HUES48 (cell line): ENCODE measurements around the gene S100A7A.

ENCODE experiments used
- H3K27ac ChIP-seq: one replicate; pipeline ENCODE4 v1.7.0; 2013; ENCODE audit warnings: low read depth, low read length, inconsistent platforms
- H3K27me3 ChIP-seq: 2 replicates; pipeline ENCODE4 v1.6.1; 2013; ENCODE audit warnings: mild to moderate bottlenecking, low read length; ENCODE audit not compliant: control insufficient read depth, insufficient read depth
- H3K36me3 ChIP-seq: 2 replicates; pipeline ENCODE4 v1.6.1; 2013; ENCODE audit warnings: low read length; ENCODE audit not compliant: control insufficient read depth, insufficient read depth
- H3K4me1 ChIP-seq: 2 replicates; pipeline ENCODE4 v1.6.1; 2013; ENCODE audit warnings: mild to moderate bottlenecking, low read length; ENCODE audit not compliant: control insufficient read depth, insufficient read depth
- H3K4me3 ChIP-seq: 2 replicates; pipeline ENCODE4 v1.5.1; 2013; ENCODE audit warnings: mild to moderate bottlenecking, low read depth, low read length
- H3K9ac ChIP-seq: 2 replicates; pipeline ENCODE4 v1.6.1; 2013; ENCODE audit warnings: mild to moderate bottlenecking, low read depth, low read length, moderate library complexity
- H3K9me3 ChIP-seq: 2 replicates; pipeline ENCODE4 v1.6.1; 2013; ENCODE audit warnings: low read length; ENCODE audit not compliant: control insufficient read depth, insufficient read depth

The S100A7A gene

DNA sequence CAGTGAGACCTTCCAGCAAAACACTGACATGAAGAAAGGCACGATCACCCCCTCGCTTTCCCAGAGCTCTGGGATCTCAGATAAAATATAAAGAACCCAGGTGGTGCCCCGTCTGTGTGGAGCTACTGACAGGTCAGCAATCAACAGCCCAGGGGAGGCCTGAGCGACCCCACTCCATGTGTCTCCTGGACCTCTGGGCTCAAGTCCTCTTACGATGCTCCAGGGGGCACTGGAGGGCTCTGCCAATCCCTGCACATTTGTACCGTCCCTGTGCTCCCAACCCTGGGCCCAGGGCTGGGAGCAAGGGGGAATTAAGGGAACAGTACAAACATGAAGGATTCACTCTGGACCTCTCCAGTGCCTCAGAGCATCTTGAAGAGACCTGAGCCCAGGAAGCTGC lies 12.5 kb downstream of the S100A7A start:
- Histone ChIP-seq H3K9ac (no peak overlapping the region), H3K36me3 (no peaks in the 10 kb centered on the region), H3K27me3 (no peaks in the 10 kb centered on the region), H3K4me1 (no peaks in the 10 kb centered on the region), H3K27ac (no peak overlapping the region), H3K4me3 (no peak overlapping the region), H3K9me3 (no peaks in the 10 kb centered on the region)

DNA sequence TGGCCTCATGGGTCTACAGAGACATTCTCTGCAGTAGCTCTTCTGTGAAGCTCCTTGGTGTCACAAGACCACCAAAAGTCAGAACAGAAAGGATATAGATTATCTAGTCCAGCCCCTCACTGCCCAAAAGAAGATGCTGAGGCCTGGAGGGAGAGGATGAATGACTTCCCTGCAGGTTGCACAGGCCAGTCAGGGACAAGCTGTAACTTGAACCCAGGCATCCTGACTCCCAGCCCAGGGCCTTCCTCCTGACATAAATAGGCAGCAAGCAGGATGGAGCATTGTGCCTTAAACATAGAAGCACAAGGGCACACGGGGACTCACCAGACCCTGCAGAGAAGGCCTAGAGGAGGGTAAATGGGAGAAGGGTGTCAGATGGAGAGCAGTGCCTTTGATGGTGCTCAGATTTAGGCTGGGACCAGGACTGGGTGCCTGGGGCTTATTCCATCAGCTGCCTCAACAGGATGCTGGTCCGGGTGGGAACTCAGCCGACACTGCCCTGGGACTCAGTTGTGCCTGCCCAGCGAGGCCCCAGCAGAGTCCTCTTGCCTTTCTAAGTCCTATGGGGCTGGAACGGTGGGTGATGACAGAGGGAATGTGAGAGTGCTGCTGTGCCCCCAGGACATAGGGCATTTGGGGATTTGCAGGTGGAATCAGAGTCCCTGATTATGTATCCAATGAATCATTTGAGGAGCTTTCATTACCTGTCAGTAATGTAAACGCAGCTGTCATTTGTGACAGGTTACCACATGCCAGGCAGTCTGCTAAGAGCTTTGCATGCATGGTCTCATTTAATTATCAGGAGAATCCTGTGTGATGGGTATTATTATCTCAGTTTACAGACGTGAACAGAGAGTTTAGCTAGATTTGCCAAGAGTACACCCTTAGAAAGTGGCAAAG lies 13.2 kb downstream of the S100A7A start:
- Histone ChIP-seq H3K4me1 (no peaks in the 10 kb centered on the region), H3K36me3 (no peaks in the 10 kb centered on the region), H3K4me3 (no peak overlapping the region), H3K27ac (no peak overlapping the region), H3K27me3 (no peaks in the 10 kb centered on the region), H3K9me3 (no peaks in the 10 kb centered on the region), H3K9ac (no peak overlapping the region)

DNA sequence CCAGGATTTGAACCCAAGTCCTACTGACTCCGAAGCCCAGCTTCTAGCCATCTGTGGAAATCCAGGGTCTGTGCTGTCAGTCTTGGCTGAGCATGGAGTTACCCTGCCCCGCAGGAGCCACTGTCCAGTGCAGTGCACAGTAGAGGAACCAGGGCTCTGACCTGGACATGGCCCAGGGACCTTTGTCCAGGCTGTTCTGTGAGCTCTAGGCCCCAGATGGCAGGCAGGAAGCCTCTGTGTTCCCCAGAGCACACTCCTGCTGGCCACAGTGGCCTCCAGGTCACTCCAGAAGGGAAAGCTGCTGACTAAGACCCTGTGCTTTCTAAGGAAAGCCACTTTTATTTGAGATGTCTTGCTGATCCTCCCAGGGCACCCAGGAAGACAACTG lies 13.8 kb downstream of the S100A7A start:
- Histone ChIP-seq H3K36me3 (no peaks in the 10 kb centered on the region), H3K27me3 (no peaks in the 10 kb centered on the region), H3K4me3 (no peak overlapping the region), H3K9me3 (no peaks in the 10 kb centered on the region), H3K4me1 (no peaks in the 10 kb centered on the region), H3K27ac (no peak overlapping the region), H3K9ac (no peak overlapping the region)

DNA sequence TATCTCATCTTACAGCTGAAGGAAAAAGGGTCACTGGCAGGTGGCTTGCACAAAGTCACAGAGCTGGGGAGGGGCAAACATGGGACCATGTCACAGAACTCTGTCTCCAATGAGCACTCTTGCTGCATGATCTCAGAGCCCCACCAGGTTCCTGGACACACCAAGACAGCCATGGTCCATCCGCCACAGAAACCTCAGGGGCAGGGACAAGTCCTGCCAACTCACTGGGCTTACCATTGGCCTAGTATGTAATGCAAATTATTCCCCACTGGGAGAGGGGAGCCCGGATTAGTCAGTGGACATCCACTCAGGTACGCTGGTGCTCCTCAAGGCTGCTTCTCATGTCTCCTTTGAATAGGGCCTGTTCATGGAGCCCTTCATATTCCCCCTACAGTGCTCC lies 14.2 kb downstream of the S100A7A start:
- no peaks in the 10 kb centered on the region for H3K4me1 ChIP-seq
- no peaks in the 10 kb centered on the region for H3K9me3 ChIP-seq
- H3K27ac ChIP-seq, result no peak overlapping the region
- no peaks in the 10 kb centered on the region for H3K36me3 ChIP-seq
- H3K4me3 ChIP-seq, result no peak overlapping the region
- H3K9ac ChIP-seq, result no peak overlapping the region
- no peaks in the 10 kb centered on the region for H3K27me3 ChIP-seq

DNA sequence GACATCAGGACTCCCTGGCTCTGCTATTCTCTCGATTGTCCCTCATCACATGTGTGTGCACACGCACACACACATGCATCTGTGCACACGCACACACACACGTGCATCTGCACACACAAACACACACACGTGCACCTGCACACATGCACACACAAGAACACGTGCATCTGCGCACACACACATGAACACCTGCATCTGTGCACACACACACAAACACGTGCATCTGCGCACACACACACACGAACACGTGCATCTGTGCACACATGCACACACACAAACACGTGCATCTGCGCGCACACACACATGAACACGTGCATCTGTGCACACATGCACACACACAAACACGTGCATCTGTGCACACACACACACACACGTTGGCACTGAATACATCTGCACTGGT lies 14.7 kb downstream of the S100A7A start:
- Histone ChIP-seq H3K4me3 (no peak overlapping the region), H3K27ac (no peak overlapping the region), H3K9me3 (no peaks in the 10 kb centered on the region), H3K27me3 (no peaks in the 10 kb centered on the region), H3K4me1 (no peaks in the 10 kb centered on the region), H3K36me3 (no peaks in the 10 kb centered on the region), H3K9ac (no peak overlapping the region)

DNA sequence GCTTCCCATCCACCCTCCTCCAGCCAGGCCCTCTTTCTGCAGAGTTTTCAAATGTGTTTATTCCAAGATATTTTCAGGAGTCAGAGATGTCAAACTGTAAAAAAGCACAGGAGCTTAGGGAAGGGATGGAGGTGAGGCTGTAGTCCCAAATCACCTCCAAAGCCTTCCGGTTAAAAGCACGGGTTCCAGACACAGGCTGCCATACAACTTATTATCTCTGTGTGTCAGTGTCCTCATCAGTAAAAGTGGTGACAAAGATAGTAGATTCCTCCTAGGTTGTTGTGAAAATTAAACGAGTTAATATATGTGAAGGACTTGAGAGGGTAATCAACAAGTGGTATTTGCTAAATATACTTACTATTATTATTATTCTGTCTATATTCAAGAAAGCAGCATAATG lies 15.1 kb downstream of the S100A7A start:
- H3K4me3 ChIP-seq, result no peak overlapping the region
- H3K9ac ChIP-seq, result no peak overlapping the region
- H3K27ac ChIP-seq, result no peak overlapping the region
- H3K27me3 ChIP-seq, result no peaks in the 10 kb centered on the region
- no peaks in the 10 kb centered on the region for H3K4me1 ChIP-seq
- H3K36me3 ChIP-seq, result no peaks in the 10 kb centered on the region
- no peaks in the 10 kb centered on the region for H3K9me3 ChIP-seq

DNA sequence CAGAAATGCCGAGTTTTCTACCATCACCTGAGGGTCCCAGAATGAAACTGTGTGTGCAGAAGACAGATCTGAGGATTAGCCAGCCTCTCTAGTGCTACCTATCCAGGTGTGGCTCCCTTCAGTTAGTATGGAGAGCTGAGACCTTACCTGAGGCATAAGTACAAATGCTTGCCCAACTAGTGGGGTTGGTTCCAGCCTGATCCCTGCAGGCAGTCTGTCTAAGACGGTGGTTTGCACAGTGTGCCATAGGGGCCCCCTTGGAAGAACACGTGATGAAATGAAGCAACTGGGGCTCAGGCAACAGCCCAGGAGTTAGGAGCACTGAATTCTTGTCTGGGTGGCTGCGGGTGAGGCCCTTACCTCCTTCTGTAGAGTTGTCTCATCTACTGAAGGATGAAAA lies 15.6 kb downstream of the S100A7A start:
- no peaks in the 10 kb centered on the region for H3K27me3 ChIP-seq
- H3K36me3 ChIP-seq, result no peaks in the 10 kb centered on the region
- H3K9ac ChIP-seq, result no peak overlapping the region
- H3K4me1 ChIP-seq, result no peaks in the 10 kb centered on the region
- no peaks in the 10 kb centered on the region for H3K9me3 ChIP-seq
- H3K27ac ChIP-seq, result no peak overlapping the region
- no peak overlapping the region for H3K4me3 ChIP-seq

DNA sequence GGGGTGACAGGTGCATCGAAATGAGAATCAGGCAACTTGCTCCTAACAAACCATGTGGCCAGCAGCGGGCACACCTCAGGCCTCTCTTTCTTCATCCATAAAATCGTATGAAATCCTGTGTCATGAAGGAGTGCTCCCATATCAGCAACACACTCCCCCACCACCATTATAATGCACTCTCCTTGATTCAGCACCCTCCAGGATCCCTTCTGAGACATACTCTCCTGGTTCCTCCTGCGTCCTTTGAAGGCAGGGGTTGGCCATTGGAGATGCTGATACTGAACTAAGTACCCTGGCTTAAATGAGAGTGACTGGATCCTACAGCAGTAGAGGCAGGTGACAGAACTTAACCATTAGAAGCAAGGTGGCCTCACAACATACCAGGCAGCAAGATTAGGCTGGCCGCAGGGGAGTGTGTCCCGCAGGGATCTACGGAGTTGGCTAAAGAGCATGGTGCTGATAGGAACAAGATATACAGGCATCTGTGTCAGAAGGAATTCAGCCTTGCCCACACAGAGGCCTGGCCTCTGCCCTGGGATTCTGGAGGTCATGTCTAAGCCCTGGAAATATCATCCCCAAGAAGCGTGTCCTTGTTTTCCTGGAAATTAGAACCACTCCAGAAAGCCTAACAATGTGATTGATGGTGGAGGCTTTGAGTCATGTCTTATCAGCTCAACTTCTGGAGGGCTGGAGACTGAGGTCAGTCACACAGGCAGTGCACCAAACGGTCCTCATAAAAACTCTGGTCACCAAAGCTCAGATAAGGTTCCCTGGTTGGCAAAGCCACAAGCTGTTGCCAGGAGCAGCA lies 16.8 kb downstream of the S100A7A start:
- no peaks in the 10 kb centered on the region for H3K36me3 ChIP-seq
- no peak overlapping the region for H3K9ac ChIP-seq
- no peaks in the 10 kb centered on the region for H3K9me3 ChIP-seq
- H3K27ac ChIP-seq, result no peak overlapping the region
- no peaks in the 10 kb centered on the region for H3K27me3 ChIP-seq
- H3K4me3 ChIP-seq, result no peak overlapping the region
- no peaks in the 10 kb centered on the region for H3K4me1 ChIP-seq

DNA sequence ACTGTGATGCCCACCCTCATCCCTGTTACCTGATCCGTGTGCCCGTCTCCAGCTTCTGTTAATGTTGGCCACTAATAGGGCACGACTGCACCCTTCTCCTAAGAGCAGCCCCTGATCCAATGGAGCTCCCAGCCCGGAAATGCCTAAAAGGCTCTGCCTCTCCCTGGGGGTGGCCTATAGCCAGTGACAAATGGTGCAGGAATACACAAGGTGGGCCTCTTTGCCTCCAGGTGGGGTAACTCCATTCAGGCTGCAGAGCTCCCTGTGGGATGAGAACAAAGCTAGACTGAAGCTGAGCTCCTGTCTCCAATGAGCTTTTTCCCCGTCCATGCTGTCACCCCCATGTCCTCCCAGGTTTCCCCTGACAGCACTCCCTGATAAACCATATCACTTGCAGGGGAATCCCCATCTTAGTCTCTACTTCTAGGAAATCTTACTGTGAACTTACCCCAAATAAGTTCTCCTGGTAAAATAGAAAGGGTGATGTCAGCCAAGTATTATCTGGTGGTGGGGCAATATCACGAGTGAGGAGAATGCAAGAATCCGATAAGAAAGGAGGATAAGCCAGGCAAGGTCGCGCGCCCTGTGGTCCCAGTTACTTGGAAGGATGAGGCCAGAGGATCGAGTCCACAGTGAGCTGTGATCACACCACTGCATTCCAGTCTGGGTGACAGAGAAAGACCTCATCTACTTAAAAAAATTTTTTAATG lies 18.6 kb downstream of the S100A7A start:
- no peak overlapping the region for H3K9ac ChIP-seq
- H3K36me3 ChIP-seq, result no peaks in the 10 kb centered on the region
- no peak overlapping the region for H3K4me3 ChIP-seq
- H3K27me3 ChIP-seq, result no peaks in the 10 kb centered on the region
- no peaks in the 10 kb centered on the region for H3K9me3 ChIP-seq
- no peaks in the 10 kb centered on the region for H3K4me1 ChIP-seq
- H3K27ac ChIP-seq, result no peak overlapping the region

DNA sequence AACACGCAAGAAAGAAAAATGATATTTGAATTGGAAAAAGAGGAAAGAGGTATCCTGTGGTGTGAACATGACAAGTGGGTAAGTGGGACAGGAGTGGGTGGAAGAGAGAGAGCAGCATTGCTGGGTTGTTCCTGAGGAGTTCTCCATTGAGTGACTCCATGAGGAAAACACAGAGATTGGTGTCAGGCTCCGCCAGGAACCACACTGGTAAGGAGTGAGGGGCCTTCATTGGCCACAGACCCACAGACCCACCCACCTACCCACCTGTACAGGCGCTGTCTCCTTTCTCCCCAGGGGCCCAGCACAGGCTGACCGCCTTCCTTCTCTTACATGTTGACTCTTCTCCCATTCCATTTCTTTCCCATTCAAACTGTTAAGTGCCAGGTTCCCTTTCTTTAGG lies 20.9 kb downstream of the S100A7A start:
- H3K27me3 ChIP-seq, result no peaks in the 10 kb centered on the region
- no peaks in the 10 kb centered on the region for H3K36me3 ChIP-seq
- H3K9me3 ChIP-seq, result no peaks in the 10 kb centered on the region
- H3K4me3 ChIP-seq, result no peak overlapping the region
- no peak overlapping the region for H3K9ac ChIP-seq
- no peaks in the 10 kb centered on the region for H3K4me1 ChIP-seq
- no peak overlapping the region for H3K27ac ChIP-seq

DNA sequence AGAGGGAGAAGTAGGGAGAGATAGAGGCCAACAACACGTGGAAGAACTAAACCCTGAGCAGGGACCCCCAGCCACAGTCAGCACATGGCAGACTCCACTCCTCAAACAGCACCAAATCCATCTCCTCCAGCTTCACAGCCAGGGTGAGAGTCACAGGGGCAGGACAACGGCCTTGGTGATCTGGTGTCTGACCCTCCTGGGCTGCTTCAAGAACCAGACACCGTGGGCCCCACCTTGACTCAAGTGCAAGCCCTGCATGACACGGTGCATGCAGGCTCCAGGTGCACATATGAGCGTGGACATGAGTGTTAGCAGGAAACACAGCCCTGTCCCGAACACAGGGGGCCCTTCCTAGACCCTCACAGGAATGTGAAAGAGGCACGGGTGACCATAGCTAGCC lies 22.3 kb downstream of the S100A7A start:
- no peak overlapping the region for H3K27ac ChIP-seq
- no peak overlapping the region for H3K4me3 ChIP-seq
- no peaks in the 10 kb centered on the region for H3K27me3 ChIP-seq
- H3K9ac ChIP-seq, result no peak overlapping the region
- no peaks in the 10 kb centered on the region for H3K4me1 ChIP-seq
- no peaks in the 10 kb centered on the region for H3K9me3 ChIP-seq
- H3K36me3 ChIP-seq, result no peaks in the 10 kb centered on the region
